Neural progenitor cell (in vitro differentiated cells): ENCODE data around the gene ZC3H4. TPM values are rescaled to one million over a fixed set of nuclear protein-coding genes. Genes with fewer than 3 reads are reported as not detected.

ENCODE experiments used
- DNase-seq: peaks from one replicate; pipeline ENCODE4 v3.0.0-alpha.2; 2016; ENCODE audit warnings: low spot score
- H2AFZ ChIP-seq: fragments of 200-600 bp; sonication (generic); replicated peaks from 2 replicates; pipeline ENCODE4 v1.6.1; 2016; ENCODE audit warnings: antibody characterized with exemption
- H3F3A ChIP-seq: fragments of 200-600 bp; sonication (generic); 2 replicates; pipeline ENCODE4 v1.6.1; 2016; ENCODE audit warnings: antibody characterized with exemption, low read depth
- H3K27ac ChIP-seq: fragments of 200-600 bp; sonication (generic); 2 replicates; pipeline ENCODE4 v1.5.1; 2016; ENCODE audit warnings: mild to moderate bottlenecking
- H3K27me3 ChIP-seq: fragments of 200-600 bp; sonication (generic); 2 replicates; pipeline ENCODE4 v1.6.1; 2016; ENCODE audit warnings: mild to moderate bottlenecking, moderate library complexity
- H3K36me3 ChIP-seq: fragments of 200-600 bp; sonication (generic); 2 replicates; pipeline ENCODE4 v1.5.1; 2016
- H3K4me1 ChIP-seq: fragments of 200-600 bp; sonication (generic); 2 replicates; pipeline ENCODE4 v1.6.1; 2016; ENCODE audit warnings: mixed run types
- H3K4me2 ChIP-seq: fragments of 200-600 bp; sonication (generic); 2 replicates; pipeline ENCODE4 v1.6.1; 2016
- H3K4me3 ChIP-seq: fragments of 200-600 bp; sonication (generic); 2 replicates; pipeline ENCODE4 v1.5.1; 2016
- H3K79me2 ChIP-seq: fragments of 200-600 bp; sonication (generic); 2 replicates; pipeline ENCODE4 v1.6.1; 2016; ENCODE audit warnings: low read depth
- H3K9ac ChIP-seq: fragments of 200-600 bp; sonication (generic); 2 replicates; pipeline ENCODE4 v1.6.1; 2016
- H3K9me3 ChIP-seq: fragments of 200-600 bp; sonication (generic); 2 replicates; pipeline ENCODE4 v1.5.1; 2016; ENCODE audit warnings: low read depth
- H4K20me1 ChIP-seq: fragments of 200-600 bp; sonication (generic); 2 replicates; pipeline ENCODE4 v1.6.1; 2016; ENCODE audit warnings: low read depth
- H3K27ac Mint-ChIP-seq: 3 replicates; pipeline ENCODE4 v1.8.0; 2021; ENCODE audit warnings: mixed read lengths
- H3K27me3 Mint-ChIP-seq: 2 replicates; pipeline ENCODE4 v1.8.0; 2022; ENCODE audit warnings: low read depth, mild to moderate bottlenecking, inconsistent platforms, moderate library complexity, mixed read lengths; ENCODE audit not compliant: insufficient read depth
- H3K36me3 Mint-ChIP-seq: 3 replicates; pipeline ENCODE4 v1.8.0; 2021; ENCODE audit warnings: mixed read lengths
- H3K4me1 Mint-ChIP-seq: 3 replicates; pipeline ENCODE4 v1.8.0; 2021; ENCODE audit warnings: mixed read lengths
- H3K4me3 Mint-ChIP-seq: 3 replicates; pipeline ENCODE4 v1.8.0; 2021; ENCODE audit warnings: mild to moderate bottlenecking, moderate library complexity, mixed read lengths
- H3K9me3 Mint-ChIP-seq: 3 replicates; pipeline ENCODE4 v1.8.0; 2020; ENCODE audit warnings: mixed read lengths
- EZH2 ChIP-seq: fragments of 200-600 bp; sonication (generic); IDR thresholded peaks from 2 replicates; pipeline ENCODE4 v1.6.1; 2017; ENCODE audit warnings: antibody characterized with exemption, mild to moderate bottlenecking, moderate library complexity
- EZH2phosphoT487 ChIP-seq: fragments of 200-600 bp; sonication (generic); IDR thresholded peaks from 2 replicates; pipeline ENCODE4 v1.6.1; 2017; ENCODE audit warnings: antibody characterized with exemption
- total RNA-seq: library from RNA; depleted of rRNA; stranded (reverse); fragments of >200 nt; gene quantifications from 2 replicates; pipeline ENCODE4 v1.2.3, GENCODE V29; 2015; ENCODE audit warnings: low replicate concordance
- TF ChIP-seq, protein P1 (sequence below): fragments of 200-600 bp; sonication (generic); IDR thresholded peaks from 2 replicates; pipeline ENCODE4 v1.5.1; 2017; ENCODE audit warnings: antibody characterized with exemption, mild to moderate bottlenecking

The ZC3H4 gene
- total RNA-seq, 1 donor from 2014 or later = 19.1 TPM

GRCh38 chr19:47039239-47039874, 74.2 kb downstream of the ZC3H4 start:
- H3K4me1 ChIP-seq = no peaks in the 10 kb centered on the region
- H2AFZ ChIP-seq = no peak overlapping the region
- no peak overlapping the region for H3K27ac ChIP-seq
- H3K9me3 ChIP-seq = no peaks in the 10 kb centered on the region
- H3K79me2 ChIP-seq = no peaks in the 10 kb centered on the region
- H3K27ac Mint-ChIP-seq = peak overlapping the region; percentile 29
- H4K20me1 ChIP-seq = no peaks in the 10 kb centered on the region
- no peak for DNase-seq
- H3K4me2 ChIP-seq = no peak overlapping the region
- H3K4me3 Mint-ChIP-seq = no peak overlapping the region
- no peaks in the 10 kb centered on the region for H3K27me3 ChIP-seq
- peaks cover 2% of the 10 kb centered on the region for H3K36me3 Mint-ChIP-seq
- H3K4me3 ChIP-seq = no peak overlapping the region
- H3K9ac ChIP-seq = no peak overlapping the region
- peaks cover 24% of the 10 kb centered on the region for H3F3A ChIP-seq
- TF ChIP-seq, protein P1, sequence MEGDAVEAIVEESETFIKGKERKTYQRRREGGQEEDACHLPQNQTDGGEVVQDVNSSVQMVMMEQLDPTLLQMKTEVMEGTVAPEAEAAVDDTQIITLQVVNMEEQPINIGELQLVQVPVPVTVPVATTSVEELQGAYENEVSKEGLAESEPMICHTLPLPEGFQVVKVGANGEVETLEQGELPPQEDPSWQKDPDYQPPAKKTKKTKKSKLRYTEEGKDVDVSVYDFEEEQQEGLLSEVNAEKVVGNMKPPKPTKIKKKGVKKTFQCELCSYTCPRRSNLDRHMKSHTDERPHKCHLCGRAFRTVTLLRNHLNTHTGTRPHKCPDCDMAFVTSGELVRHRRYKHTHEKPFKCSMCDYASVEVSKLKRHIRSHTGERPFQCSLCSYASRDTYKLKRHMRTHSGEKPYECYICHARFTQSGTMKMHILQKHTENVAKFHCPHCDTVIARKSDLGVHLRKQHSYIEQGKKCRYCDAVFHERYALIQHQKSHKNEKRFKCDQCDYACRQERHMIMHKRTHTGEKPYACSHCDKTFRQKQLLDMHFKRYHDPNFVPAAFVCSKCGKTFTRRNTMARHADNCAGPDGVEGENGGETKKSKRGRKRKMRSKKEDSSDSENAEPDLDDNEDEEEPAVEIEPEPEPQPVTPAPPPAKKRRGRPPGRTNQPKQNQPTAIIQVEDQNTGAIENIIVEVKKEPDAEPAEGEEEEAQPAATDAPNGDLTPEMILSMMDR = no peak
- TF ChIP-seq EZH2 = no peak
- no peak for TF ChIP-seq EZH2phosphoT487
- H3K36me3 ChIP-seq = no peaks in the 10 kb centered on the region
- no peaks in the 10 kb centered on the region for H3K9me3 Mint-ChIP-seq
- peaks cover 19% of the 10 kb centered on the region for H3K4me1 Mint-ChIP-seq
- H3K27me3 Mint-ChIP-seq = peaks cover 11% of the 10 kb centered on the region

GRCh38 chr19:47037766-47038165, 75.8 kb downstream of the ZC3H4 start:
- H3K27me3 Mint-ChIP-seq = peaks cover 14% of the 10 kb centered on the region

GRCh38 chr19:47036097-47036651, 77.4 kb downstream of the ZC3H4 start:
- peak overlapping the region; percentile 96 for H3K4me2 ChIP-seq
- TF ChIP-seq EZH2 (no peak), EZH2phosphoT487 (no peak)
- TF ChIP-seq, protein P1 = no peak
- H3K27me3 Mint-ChIP-seq = peaks cover 22% of the 10 kb centered on the region
- H2AFZ ChIP-seq = no peak overlapping the region
- H3K4me1 Mint-ChIP-seq = peaks cover 21% of the 10 kb centered on the region
- H3F3A ChIP-seq = peaks cover 28% of the 10 kb centered on the region
- H3K79me2 ChIP-seq = no peaks in the 10 kb centered on the region
- no peaks in the 10 kb centered on the region for H4K20me1 ChIP-seq
- H3K27me3 ChIP-seq = no peaks in the 10 kb centered on the region
- no peaks in the 10 kb centered on the region for H3K36me3 ChIP-seq
- H3K4me3 Mint-ChIP-seq = peak overlapping the region; percentile 92
- no peak overlapping the region for H3K27ac Mint-ChIP-seq
- no peak overlapping the region for H3K27ac ChIP-seq
- H3K9me3 ChIP-seq = no peaks in the 10 kb centered on the region
- H3K9ac ChIP-seq = no peak overlapping the region
- no peaks in the 10 kb centered on the region for H3K4me1 ChIP-seq
- DNase-seq = peak; percentile 42
- H3K9me3 Mint-ChIP-seq = no peaks in the 10 kb centered on the region
- peak overlapping the region; percentile 63 for H3K4me3 ChIP-seq
- peaks cover 2% of the 10 kb centered on the region for H3K36me3 Mint-ChIP-seq

More at GRCh38 chr19:47037766-47038165, 75.8 kb downstream of the ZC3H4 start:
- Histone ChIP-seq H3K79me2 (no peaks in the 10 kb centered on the region), H3K4me1 (no peaks in the 10 kb centered on the region), H3K27ac (no peak overlapping the region), H3F3A (peaks cover 24% of the 10 kb centered on the region), H4K20me1 (no peaks in the 10 kb centered on the region), H3K9ac (no peak overlapping the region), H3K9me3 (no peaks in the 10 kb centered on the region), H3K36me3 (no peaks in the 10 kb centered on the region), H2AFZ (no peak overlapping the region), H3K4me3 (no peak overlapping the region), H3K27me3 (no peaks in the 10 kb centered on the region), H3K4me2 (no peak overlapping the region)
- H3K4me3 Mint-ChIP-seq = no peak overlapping the region
- H3K4me1 Mint-ChIP-seq = peaks cover 21% of the 10 kb centered on the region
- no peaks in the 10 kb centered on the region for H3K9me3 Mint-ChIP-seq
- peaks cover 2% of the 10 kb centered on the region for H3K36me3 Mint-ChIP-seq
- TF ChIP-seq, protein P1 = no peak
- no peak for DNase-seq
- peak overlapping the region; percentile 82 for H3K27ac Mint-ChIP-seq
